Sigmoid colon (tissue), 4 donors: ENCODE data around the gene CNTROB.

Source experiments
- EP300 ChIP-seq, 4 donors: sonication (generic); formaldehyde crosslinking; IDR thresholded peaks; one replicate each; pipeline ENCODE4 v1.6.1; 2017; ENCODE audit warnings: antibody characterized with exemption in 4 of 4
- TF ChIP-seq, protein P1 (sequence below), 4 experiments: fragments of 450-650 bp in 3 of 4; fragments of 200-600 bp in 1 of 4; IDR thresholded peaks; one replicate each; pipeline ENCODE4 v1.5.1; 2016 to 2019; ENCODE audit warnings: antibody characterized with exemption in 4 of 4, mild to moderate bottlenecking in 3 of 4, moderate library complexity in 2 of 4

DNA sequence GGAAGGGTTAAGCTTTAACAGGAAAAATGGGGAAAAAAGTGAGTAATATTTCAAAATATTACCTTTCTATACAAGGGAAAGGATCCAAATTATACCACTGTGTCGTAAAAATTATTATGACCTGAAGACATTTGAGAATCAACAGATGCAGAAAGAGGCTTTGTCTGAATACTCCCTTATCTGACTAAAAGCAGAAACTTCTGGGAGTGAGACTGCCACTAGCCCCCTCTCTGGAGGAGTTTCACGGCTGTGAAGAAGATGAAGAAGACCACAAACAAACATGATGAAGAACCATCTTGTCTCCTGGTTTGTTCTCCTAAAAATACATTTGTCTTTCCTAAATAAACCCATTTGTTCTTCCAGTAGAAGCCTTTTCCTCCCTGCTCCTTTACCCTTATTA lies 29.4 kb downstream of the CNTROB start:
- TF ChIP-seq, protein P1, sequence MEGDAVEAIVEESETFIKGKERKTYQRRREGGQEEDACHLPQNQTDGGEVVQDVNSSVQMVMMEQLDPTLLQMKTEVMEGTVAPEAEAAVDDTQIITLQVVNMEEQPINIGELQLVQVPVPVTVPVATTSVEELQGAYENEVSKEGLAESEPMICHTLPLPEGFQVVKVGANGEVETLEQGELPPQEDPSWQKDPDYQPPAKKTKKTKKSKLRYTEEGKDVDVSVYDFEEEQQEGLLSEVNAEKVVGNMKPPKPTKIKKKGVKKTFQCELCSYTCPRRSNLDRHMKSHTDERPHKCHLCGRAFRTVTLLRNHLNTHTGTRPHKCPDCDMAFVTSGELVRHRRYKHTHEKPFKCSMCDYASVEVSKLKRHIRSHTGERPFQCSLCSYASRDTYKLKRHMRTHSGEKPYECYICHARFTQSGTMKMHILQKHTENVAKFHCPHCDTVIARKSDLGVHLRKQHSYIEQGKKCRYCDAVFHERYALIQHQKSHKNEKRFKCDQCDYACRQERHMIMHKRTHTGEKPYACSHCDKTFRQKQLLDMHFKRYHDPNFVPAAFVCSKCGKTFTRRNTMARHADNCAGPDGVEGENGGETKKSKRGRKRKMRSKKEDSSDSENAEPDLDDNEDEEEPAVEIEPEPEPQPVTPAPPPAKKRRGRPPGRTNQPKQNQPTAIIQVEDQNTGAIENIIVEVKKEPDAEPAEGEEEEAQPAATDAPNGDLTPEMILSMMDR (IDR thresholded peaks at IDR 0.05): no peak
- TF ChIP-seq EP300 (IDR thresholded peaks at IDR 0.05): no peak
